ENCODE data around the gene NNT. TPM values are rescaled to one million over a fixed set of nuclear protein-coding genes. Genes with fewer than 3 reads are reported as not detected.
A peak's percentile ranks its signal among the peaks of the same experiment; 100 is the strongest.

NNT gene
- total and polyA plus RNA-seq, 2 of the 13 experiments (the other 11 are each of a cell fraction or from before 2014, with no cell fraction given), result 21.1 to 58.0 TPM

DNA sequence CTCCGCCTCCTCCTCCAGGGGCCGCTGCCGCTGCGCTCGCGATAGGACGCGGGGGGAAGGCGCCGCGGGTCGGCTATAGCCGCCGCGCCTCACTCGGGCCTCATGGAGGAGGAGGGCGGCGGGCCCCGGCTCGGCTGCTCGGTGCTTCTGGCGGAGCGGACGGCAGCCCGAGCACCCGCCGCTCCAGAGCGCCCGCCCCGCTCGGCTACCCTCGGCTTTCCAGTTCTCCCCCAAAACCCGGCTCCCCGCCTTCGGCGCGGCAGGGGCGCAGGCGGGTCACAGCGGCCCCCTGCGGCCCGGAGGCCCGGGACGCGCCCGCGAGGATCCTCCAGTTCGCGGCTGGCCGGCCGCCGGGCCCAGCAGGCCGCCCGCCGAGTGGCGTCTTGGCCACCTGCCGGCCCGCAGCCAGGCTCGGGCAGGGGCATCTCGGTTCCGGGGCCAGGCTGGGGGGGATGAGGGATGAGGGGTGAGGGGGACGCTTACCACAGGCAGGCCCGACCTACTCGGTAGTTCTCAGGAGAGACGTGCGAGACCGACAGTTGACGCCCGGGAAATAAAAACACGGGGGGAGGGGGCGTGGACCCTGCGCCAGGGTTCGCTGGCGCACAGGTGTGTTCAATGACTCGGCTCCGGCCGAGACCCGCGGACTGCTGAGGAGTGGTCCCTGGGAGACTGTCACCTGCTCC is 46.0 kb upstream of the NNT start, which contains the start of gene PAIP1 (continued):
- TF ChIP-seq POLR2G (IDR thresholded peaks at IDR 0.05; ENCODE audit: low read depth, low read length) (peak; percentile 78), ZNF124 (CRISPR knock-in tag; IDR thresholded peaks at IDR 0.05) (0 out of 2 replicates have a peak, but pooled peaks have one; percentile 14), ZNF773 (CRISPR knock-in tag; IDR thresholded peaks at IDR 0.05; ENCODE audit: borderline replicate concordance) (0 out of 2 replicates have a peak, but pooled peaks have one; percentile 34), ZNF549 (CRISPR knock-in tag; IDR thresholded peaks at IDR 0.05) (no peak), PHF20 (CRISPR knock-in tag; IDR thresholded peaks at IDR 0.05) (peak; percentile 38; the same call in 1 of the 2 replicates), ZFP82 (CRISPR knock-in tag; IDR thresholded peaks at IDR 0.05; ENCODE audit: borderline replicate concordance) (peak; percentile 68), YEATS4 (CRISPR knock-in tag; IDR thresholded peaks at IDR 0.05; ENCODE audit: borderline replicate concordance) (peak; percentile 84), ZNF691 (CRISPR knock-in tag; IDR thresholded peaks at IDR 0.05; ENCODE audit: borderline replicate concordance, low read depth) (peak; percentile 76), YY1 (IDR thresholded peaks at IDR 0.05; ENCODE audit: insufficient read depth, insufficient replicate concordance, low read depth, low read length) (peak; percentile 52), HDAC1 (CRISPR knock-in tag; IDR thresholded peaks at IDR 0.05) (peak; percentile 66; the same call in 1 of the 2 replicates), ETS1 (CRISPR knock-in tag; IDR thresholded peaks at IDR 0.05) (0 out of 2 replicates have a peak, but pooled peaks have one; percentile 58), ZNF747 (CRISPR knock-in tag; IDR thresholded peaks at IDR 0.05; ENCODE audit: borderline replicate concordance) (no peak), MAX (IDR thresholded peaks at IDR 0.05) (peak; percentile 54), HNF4A (CRISPR knock-in tag; IDR thresholded peaks at IDR 0.05) (peak; percentile 24; the same call in 1 of the 2 replicates), KDM5A (IDR thresholded peaks at IDR 0.05; ENCODE audit: borderline replicate concordance, low read length) (peak; percentile 83)
- TF ChIP-seq, protein P1, sequence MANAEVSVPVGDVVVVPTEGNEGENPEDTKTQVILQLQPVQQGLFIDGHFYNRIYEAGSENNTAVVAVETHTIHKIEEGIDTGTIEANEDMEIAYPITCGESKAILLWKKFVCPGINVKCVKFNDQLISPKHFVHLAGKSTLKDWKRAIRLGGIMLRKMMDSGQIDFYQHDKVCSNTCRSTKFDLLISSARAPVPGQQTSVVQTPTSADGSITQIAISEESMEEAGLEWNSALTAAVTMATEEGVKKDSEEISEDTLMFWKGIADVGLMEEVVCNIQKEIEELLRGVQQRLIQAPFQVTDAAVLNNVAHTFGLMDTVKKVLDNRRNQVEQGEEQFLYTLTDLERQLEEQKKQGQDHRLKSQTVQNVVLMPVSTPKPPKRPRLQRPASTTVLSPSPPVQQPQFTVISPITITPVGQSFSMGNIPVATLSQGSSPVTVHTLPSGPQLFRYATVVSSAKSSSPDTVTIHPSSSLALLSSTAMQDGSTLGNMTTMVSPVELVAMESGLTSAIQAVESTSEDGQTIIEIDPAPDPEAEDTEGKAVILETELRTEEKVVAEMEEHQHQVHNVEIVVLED (CRISPR knock-in tag; IDR thresholded peaks at IDR 0.05; ENCODE audit: borderline replicate concordance), result peak; percentile 23; the same call in 1 of the 2 replicates
- TF ChIP-seq, protein P2, sequence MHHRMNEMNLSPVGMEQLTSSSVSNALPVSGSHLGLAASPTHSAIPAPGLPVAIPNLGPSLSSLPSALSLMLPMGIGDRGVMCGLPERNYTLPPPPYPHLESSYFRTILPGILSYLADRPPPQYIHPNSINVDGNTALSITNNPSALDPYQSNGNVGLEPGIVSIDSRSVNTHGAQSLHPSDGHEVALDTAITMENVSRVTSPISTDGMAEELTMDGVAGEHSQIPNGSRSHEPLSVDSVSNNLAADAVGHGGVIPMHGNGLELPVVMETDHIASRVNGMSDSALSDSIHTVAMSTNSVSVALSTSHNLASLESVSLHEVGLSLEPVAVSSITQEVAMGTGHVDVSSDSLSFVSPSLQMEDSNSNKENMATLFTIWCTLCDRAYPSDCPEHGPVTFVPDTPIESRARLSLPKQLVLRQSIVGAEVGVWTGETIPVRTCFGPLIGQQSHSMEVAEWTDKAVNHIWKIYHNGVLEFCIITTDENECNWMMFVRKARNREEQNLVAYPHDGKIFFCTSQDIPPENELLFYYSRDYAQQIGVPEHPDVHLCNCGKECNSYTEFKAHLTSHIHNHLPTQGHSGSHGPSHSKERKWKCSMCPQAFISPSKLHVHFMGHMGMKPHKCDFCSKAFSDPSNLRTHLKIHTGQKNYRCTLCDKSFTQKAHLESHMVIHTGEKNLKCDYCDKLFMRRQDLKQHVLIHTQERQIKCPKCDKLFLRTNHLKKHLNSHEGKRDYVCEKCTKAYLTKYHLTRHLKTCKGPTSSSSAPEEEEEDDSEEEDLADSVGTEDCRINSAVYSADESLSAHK (CRISPR knock-in tag; IDR thresholded peaks at IDR 0.05; ENCODE audit: borderline replicate concordance), result no peak
- TF ChIP-seq, protein P3, sequence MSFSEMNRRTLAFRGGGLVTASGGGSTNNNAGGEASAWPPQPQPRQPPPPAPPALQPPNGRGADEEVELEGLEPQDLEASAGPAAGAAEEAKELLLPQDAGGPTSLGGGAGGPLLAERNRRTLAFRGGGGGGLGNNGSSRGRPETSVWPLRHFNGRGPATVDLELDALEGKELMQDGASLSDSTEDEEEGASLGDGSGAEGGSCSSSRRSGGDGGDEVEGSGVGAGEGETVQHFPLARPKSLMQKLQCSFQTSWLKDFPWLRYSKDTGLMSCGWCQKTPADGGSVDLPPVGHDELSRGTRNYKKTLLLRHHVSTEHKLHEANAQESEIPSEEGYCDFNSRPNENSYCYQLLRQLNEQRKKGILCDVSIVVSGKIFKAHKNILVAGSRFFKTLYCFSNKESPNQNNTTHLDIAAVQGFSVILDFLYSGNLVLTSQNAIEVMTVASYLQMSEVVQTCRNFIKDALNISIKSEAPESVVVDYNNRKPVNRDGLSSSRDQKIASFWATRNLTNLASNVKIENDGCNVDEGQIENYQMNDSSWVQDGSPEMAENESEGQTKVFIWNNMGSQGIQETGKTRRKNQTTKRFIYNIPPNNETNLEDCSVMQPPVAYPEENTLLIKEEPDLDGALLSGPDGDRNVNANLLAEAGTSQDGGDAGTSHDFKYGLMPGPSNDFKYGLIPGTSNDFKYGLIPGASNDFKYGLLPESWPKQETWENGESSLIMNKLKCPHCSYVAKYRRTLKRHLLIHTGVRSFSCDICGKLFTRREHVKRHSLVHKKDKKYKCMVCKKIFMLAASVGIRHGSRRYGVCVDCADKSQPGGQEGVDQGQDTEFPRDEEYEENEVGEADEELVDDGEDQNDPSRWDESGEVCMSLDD (CRISPR knock-in tag; IDR thresholded peaks at IDR 0.05; ENCODE audit: borderline replicate concordance), result peak; percentile 82

Data from HepG2 (cell line).